Measurements from ENCODE around the gene FANCC. TPM values are rescaled to one million over a fixed set of nuclear protein-coding genes. Genes with fewer than 3 reads are reported as not detected.

Gene FANCC
- total RNA-seq, 1 experiment from 2014 or later, result 19.4 TPM

DNA sequence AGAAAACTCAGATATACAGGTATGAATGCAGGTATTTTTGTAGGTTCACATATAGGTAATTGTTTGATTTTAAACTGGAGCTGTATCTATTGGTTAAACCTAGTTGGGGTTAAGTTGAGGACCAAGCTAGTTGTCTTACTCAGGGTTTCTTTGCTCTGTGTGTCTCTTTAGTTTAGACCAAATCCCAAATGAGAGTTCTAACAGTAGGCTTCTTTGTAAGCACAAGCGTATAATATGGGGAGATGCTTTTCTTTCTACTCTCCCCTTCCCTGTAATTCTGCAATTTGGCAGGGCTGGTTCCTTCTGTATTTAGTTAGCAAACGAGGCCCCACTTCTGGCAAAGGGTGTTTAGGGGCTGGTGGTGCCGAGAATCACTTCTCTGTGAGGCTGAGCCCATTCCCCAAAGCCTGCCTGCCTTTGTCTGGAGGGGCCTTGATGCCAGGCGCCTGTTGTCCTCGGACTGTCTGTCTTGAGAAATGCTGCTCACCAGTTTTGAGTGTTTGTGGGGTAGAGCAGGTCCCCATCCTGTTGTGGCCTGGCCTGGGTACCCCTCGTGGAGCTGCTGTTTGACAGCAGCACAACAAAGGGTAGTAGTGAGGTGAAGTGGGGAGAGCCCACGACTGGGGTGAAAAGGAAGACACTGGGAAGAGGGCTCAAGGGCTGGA, 259.3 kb downstream of the FANCC start (continued):
- TF ChIP-seq, protein P1, sequence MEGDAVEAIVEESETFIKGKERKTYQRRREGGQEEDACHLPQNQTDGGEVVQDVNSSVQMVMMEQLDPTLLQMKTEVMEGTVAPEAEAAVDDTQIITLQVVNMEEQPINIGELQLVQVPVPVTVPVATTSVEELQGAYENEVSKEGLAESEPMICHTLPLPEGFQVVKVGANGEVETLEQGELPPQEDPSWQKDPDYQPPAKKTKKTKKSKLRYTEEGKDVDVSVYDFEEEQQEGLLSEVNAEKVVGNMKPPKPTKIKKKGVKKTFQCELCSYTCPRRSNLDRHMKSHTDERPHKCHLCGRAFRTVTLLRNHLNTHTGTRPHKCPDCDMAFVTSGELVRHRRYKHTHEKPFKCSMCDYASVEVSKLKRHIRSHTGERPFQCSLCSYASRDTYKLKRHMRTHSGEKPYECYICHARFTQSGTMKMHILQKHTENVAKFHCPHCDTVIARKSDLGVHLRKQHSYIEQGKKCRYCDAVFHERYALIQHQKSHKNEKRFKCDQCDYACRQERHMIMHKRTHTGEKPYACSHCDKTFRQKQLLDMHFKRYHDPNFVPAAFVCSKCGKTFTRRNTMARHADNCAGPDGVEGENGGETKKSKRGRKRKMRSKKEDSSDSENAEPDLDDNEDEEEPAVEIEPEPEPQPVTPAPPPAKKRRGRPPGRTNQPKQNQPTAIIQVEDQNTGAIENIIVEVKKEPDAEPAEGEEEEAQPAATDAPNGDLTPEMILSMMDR (IDR thresholded peaks at IDR 0.05 in 2 of 3, conservative IDR thresholded peaks at IDR 0.05 in 1 of 3; ENCODE audit: borderline replicate concordance in 1 of 3, insufficient read depth in 1 of 3, low read depth in 2 of 3, low read length in 2 of 3), result no peak
- no peak for TF ChIP-seq ZNF274 (IDR thresholded peaks at IDR 0.05; ENCODE audit: low read depth, low read length)
- TF ChIP-seq POLR2AphosphoS5 (IDR thresholded peaks at IDR 0.05; ENCODE audit: low read depth, low read length), result no peak
- no peak for TF ChIP-seq SIN3A (IDR thresholded peaks at IDR 0.05; ENCODE audit: low read depth)
- no peak for TF ChIP-seq FOSL1 (IDR thresholded peaks at IDR 0.05; ENCODE audit: low read depth)
- TF ChIP-seq RAD21 (IDR thresholded peaks at IDR 0.05; ENCODE audit: low read depth), result no peak
- TF ChIP-seq EGR1 (IDR thresholded peaks at IDR 0.05; ENCODE audit: low read depth), result no peak
- TF ChIP-seq CBX3 (IDR thresholded peaks at IDR 0.05; ENCODE audit: low read depth), result no peak
- TF ChIP-seq, protein P2, sequence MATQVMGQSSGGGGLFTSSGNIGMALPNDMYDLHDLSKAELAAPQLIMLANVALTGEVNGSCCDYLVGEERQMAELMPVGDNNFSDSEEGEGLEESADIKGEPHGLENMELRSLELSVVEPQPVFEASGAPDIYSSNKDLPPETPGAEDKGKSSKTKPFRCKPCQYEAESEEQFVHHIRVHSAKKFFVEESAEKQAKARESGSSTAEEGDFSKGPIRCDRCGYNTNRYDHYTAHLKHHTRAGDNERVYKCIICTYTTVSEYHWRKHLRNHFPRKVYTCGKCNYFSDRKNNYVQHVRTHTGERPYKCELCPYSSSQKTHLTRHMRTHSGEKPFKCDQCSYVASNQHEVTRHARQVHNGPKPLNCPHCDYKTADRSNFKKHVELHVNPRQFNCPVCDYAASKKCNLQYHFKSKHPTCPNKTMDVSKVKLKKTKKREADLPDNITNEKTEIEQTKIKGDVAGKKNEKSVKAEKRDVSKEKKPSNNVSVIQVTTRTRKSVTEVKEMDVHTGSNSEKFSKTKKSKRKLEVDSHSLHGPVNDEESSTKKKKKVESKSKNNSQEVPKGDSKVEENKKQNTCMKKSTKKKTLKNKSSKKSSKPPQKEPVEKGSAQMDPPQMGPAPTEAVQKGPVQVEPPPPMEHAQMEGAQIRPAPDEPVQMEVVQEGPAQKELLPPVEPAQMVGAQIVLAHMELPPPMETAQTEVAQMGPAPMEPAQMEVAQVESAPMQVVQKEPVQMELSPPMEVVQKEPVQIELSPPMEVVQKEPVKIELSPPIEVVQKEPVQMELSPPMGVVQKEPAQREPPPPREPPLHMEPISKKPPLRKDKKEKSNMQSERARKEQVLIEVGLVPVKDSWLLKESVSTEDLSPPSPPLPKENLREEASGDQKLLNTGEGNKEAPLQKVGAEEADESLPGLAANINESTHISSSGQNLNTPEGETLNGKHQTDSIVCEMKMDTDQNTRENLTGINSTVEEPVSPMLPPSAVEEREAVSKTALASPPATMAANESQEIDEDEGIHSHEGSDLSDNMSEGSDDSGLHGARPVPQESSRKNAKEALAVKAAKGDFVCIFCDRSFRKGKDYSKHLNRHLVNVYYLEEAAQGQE (IDR thresholded peaks at IDR 0.05; ENCODE audit: low read depth), result no peak
